GM12878 (cell line): ENCODE data around the gene PRPF38A. TPM values are rescaled to one million over a fixed set of nuclear protein-coding genes. Genes with fewer than 3 reads are reported as not detected.

Experiments used
- ATAC-seq: fragments of 200-7000 bp; cut with Tn5 transposase; 3 replicates; pipeline ENCODE4 v1.9.1; 2020; ENCODE audit warnings: mild to moderate bottlenecking, moderate library complexity
- BruUV-seq: library from RNA; stranded (reverse); fragments of 400-500 nt; replicated peaks from 2 replicates; lab custom pipeline; 2021; lab: Mats Ljungman, UMichigan
- CTCF ChIA-PET: fragments of 300-600 bp; sonication (Branson Sonifier 250); formaldehyde crosslinking; extraction: SDS; loops from one replicate; lab custom pipeline; 2021; ENCODE audit warnings: inconsistent platforms; lab: Yijun Ruan, JAX
- POLR2A ChIA-PET: fragments of 350-600 bp; formaldehyde crosslinking; extraction: SDS; loops from one replicate; lab custom pipeline; 2021; ENCODE audit warnings: inconsistent platforms; lab: Charles Lee
- RAD21 ChIA-PET: fragments of 300-600 bp; sonication (Branson Sonifier 250); formaldehyde crosslinking; loops from one replicate; lab custom pipeline; 2023; ENCODE audit warnings: antibody characterized with exemption; ENCODE audit not compliant: unreplicated experiment; lab: Charles Lee
- SMC1A ChIA-PET: fragments of 300-600 bp; sonication (Branson Sonifier 250); formaldehyde crosslinking; loops from one replicate; lab custom pipeline; 2023; ENCODE audit not compliant: unreplicated experiment, uncharacterized antibody; lab: Charles Lee
- DNase-seq: peaks from one replicate; pipeline ENCODE4 v3.0.0-alpha.2; 2011; ENCODE audit warnings: low read depth, low spot score
- FAIRE-seq: peaks from 3 replicates; lab custom pipeline; 2011; peaks lifted over from hg19 to GRCh38; lab: Jason Lieb, UNC
- H2AFZ ChIP-seq: 2 replicates; pipeline ENCODE4 v1.6.0; 2011; ENCODE audit warnings: low read depth, low read length, control low read depth; ENCODE audit not compliant: control insufficient read depth
- H3K27ac ChIP-seq: 2 replicates; pipeline ENCODE4 v1.5.1; 2011; ENCODE audit warnings: control low read depth; ENCODE audit not compliant: control insufficient read depth, insufficient read depth
- H3K27me3 ChIP-seq, 2 experiments: replicated peaks in 1 of 2; 2 replicates each; pipeline versions ENCODE4 v1.6.0 to v1.6.1; 2011; ENCODE audit warnings: low read length in 1 of 2; ENCODE audit not compliant: control insufficient read depth in 2 of 2, insufficient read depth in 2 of 2
- H3K36me3 ChIP-seq, 2 experiments: 2 replicates each; pipeline ENCODE4 v1.5.1; 2011; ENCODE audit warnings: low read length in 1 of 2; ENCODE audit not compliant: control insufficient read depth in 2 of 2, insufficient read depth in 2 of 2
- H3K4me1 ChIP-seq: 2 replicates; pipeline ENCODE4 v1.6.1; 2011; ENCODE audit warnings: mild to moderate bottlenecking, low read length, moderate library complexity, mixed read lengths; ENCODE audit not compliant: control insufficient read depth, insufficient read depth
- H3K4me2 ChIP-seq: 2 replicates; pipeline ENCODE4 v1.6.0; 2011; ENCODE audit warnings: control low read depth; ENCODE audit not compliant: control insufficient read depth, insufficient read depth
- H3K4me3 ChIP-seq: fragments of 200-600 bp; sonication (generic); 2 replicates; pipeline ENCODE4 v1.5.1; 2016
- H3K79me2 ChIP-seq: 2 replicates; pipeline ENCODE4 v1.6.0; 2011; ENCODE audit warnings: low read length; ENCODE audit not compliant: control insufficient read depth, insufficient read depth
- H3K9ac ChIP-seq: 2 replicates; pipeline ENCODE4 v1.8.0; 2011; ENCODE audit warnings: low read length, control low read depth, mixed read lengths; ENCODE audit not compliant: control insufficient read depth, insufficient read depth
- H3K9me3 ChIP-seq: replicated peaks from 3 replicates; pipeline ENCODE4 v1.5.1; 2011; ENCODE audit warnings: mild to moderate bottlenecking, low read length; ENCODE audit not compliant: control insufficient read depth, insufficient read depth
- H4K20me1 ChIP-seq: 2 replicates; pipeline ENCODE4 v1.6.0; 2011; ENCODE audit not compliant: control insufficient read depth, insufficient read depth
- CHD2 ChIP-seq: IDR thresholded peaks from 2 replicates; pipeline ENCODE4 v1.6.1; 2011; ENCODE audit warnings: low read depth, low read length, improper control_type of control experiment, borderline replicate concordance
- GABPA ChIP-seq: IDR thresholded peaks from 2 replicates; pipeline ENCODE4 v1.6.1; 2014; ENCODE audit warnings: antibody characterized with exemption, low read depth, mild to moderate bottlenecking, inconsistent platforms
- POLR2A ChIP-seq: IDR thresholded peaks from 2 replicates; pipeline ENCODE4 v1.6.1; 2011; ENCODE audit warnings: low read depth, mild to moderate bottlenecking, low read length
- YBX1 ChIP-seq: fragments of 450-650 bp; IDR thresholded peaks from 2 replicates; pipeline ENCODE4 v1.6.1; 2016; ENCODE audit warnings: antibody characterized with exemption
- ZBED1 ChIP-seq: IDR thresholded peaks from 2 replicates; pipeline ENCODE4 v1.6.1; 2016; ENCODE audit warnings: borderline replicate concordance
- WGBS: methylation state at CpG from one replicate; pipeline ENCODE4 v1.1.6; 2016; ENCODE audit warnings: low lambda C conversion rate; ENCODE audit not compliant: insufficient replicate concordance, insufficient coverage; ENCODE audit errors: missing lambda C conversion rate; 5-methylcytosine and 5-hydroxymethylcytosine counted together
- in situ Hi-C: fragments of 300-500 bp; cut with MboI; formaldehyde crosslinking; loops from 9 replicates; pipeline ENCODE4 v1.14.3; 2018; ENCODE audit warnings: mixed read lengths
- intact Hi-C: fragments of 100-400 bp; cut with micrococcal nuclease; formaldehyde crosslinking; loops from one replicate; pipeline ENCODE4 v1.14.2; 2022; ENCODE audit not compliant: unreplicated experiment
- polyA plus RNA-seq, 11 experiments: library from polyadenylated mRNA; depleted of rRNA in 4 of 11; unstranded in 6 of 11; stranded (reverse) in 5 of 11; fragments of >200 nt; fragmentation: Nextera tagmentation in 4 of 11; fragmentation: Illumina TruSeq in 1 of 11; extraction: Ambion mirVana in 4 of 11; extraction: Trizol in 1 of 11; gene quantifications; 1 replicate in 1 of 11; 2 replicates in 10 of 11; pipeline versions ENCODE4 v1.2.1 to v1.2.3, GENCODE V29; 2011 to 2016; ENCODE audit warnings: inconsistent platforms in 2 of 11, missing spikeins in 2 of 11, low read depth in 1 of 11
- total RNA-seq, 4 experiments: library from RNA; depleted of rRNA in 3 of 4; stranded (reverse); fragments of >200 nt in 3 of 4; fragmentation: Illumina TruSeq in 1 of 4; extraction: Trizol in 1 of 4; gene quantifications; 2 replicates each; pipeline versions ENCODE4 v1.2.1 to v1.2.3, GENCODE V29; 2013 to 2021

Gene PRPF38A
- total and polyA plus RNA-seq, 10 of the 15 experiments (the other 5 are each of a cell fraction or from before 2014, with no cell fraction given), result 31.6 to 117 (median 77.7) TPM

GRCh38 chr1:52355847-52356505 lies 48.4 kb upstream of the PRPF38A start:
- H3K27ac ChIP-seq, result no peak overlapping the region
- no peak overlapping the region for H3K4me2 ChIP-seq
- H3K9ac ChIP-seq, result no peak overlapping the region
- H3K4me3 ChIP-seq, result no peak overlapping the region
- H4K20me1 ChIP-seq, result no peaks in the 10 kb centered on the region
- DNase-seq (no peak), ATAC-seq (no peak), FAIRE-seq (no peak)
- H2AFZ ChIP-seq, result no peak overlapping the region
- CTCF ChIA-PET, result no interaction called here
- in situ Hi-C loops, result no loop called here
- intact Hi-C loops, result no loop called here
- TF ChIP-seq POLR2A, result 0 out of 2 replicates have a peak, but pooled peaks have one; percentile 30
- TF ChIP-seq CHD2, result no peak
- no peaks in the 10 kb centered on the region for H3K79me2 ChIP-seq
- no TSS peak for BruUV-seq
- H3K9me3 ChIP-seq, result no peaks in the 10 kb centered on the region
- WGBS, result 97% methylated on average over 11 of the region's 11 CpGs
- no peaks in the 10 kb centered on the region for H3K27me3 ChIP-seq
- H3K4me1 ChIP-seq, result no peaks in the 10 kb centered on the region
- SMC1A ChIA-PET, result no interaction called here
- H3K36me3 ChIP-seq, result peaks cover 38 to 55% of the 10 kb centered on the region in 2 experiments
- RAD21 ChIA-PET, result no interaction called here
- POLR2A ChIA-PET, result no interaction called here

- TF ChIP-seq YBX1 (no peak), GABPA (no peak), ZBED1 (no peak)
- TF ChIP-seq, all 136 proteins: peak for 0
- Histone ChIP-seq H3K27me3 (no peaks in the 10 kb centered on the region), H3K36me3 (peaks cover 38 to 57% of the 10 kb centered on the region in 2 experiments), H4K20me1 (no peaks in the 10 kb centered on the region), H3K9ac (no peak overlapping the region), H3K9me3 (no peaks in the 10 kb centered on the region), H3K4me2 (no peak overlapping the region), H3K79me2 (no peaks in the 10 kb centered on the region), H2AFZ (no peak overlapping the region), H3K4me1 (no peaks in the 10 kb centered on the region), H3K4me3 (no peak overlapping the region), H3K27ac (no peak overlapping the region)
- POLR2A ChIA-PET, result no interaction called here
- CTCF ChIA-PET, result no interaction called here
- intact Hi-C loops (no loop called here), in situ Hi-C loops (no loop called here)
- ATAC-seq (no peak), FAIRE-seq (no peak), DNase-seq (no peak)
- WGBS, result over 99% methylated on average over 8 of the region's 8 CpGs
- no TSS peak for BruUV-seq
- SMC1A ChIA-PET, result no interaction called here
- RAD21 ChIA-PET, result no interaction called here
Measured at GRCh38 chr1:52356818-52357355, 47.5 kb upstream of the PRPF38A start.
